ENCODE results near the gene CLDN19.

CLDN19 gene

DNA sequence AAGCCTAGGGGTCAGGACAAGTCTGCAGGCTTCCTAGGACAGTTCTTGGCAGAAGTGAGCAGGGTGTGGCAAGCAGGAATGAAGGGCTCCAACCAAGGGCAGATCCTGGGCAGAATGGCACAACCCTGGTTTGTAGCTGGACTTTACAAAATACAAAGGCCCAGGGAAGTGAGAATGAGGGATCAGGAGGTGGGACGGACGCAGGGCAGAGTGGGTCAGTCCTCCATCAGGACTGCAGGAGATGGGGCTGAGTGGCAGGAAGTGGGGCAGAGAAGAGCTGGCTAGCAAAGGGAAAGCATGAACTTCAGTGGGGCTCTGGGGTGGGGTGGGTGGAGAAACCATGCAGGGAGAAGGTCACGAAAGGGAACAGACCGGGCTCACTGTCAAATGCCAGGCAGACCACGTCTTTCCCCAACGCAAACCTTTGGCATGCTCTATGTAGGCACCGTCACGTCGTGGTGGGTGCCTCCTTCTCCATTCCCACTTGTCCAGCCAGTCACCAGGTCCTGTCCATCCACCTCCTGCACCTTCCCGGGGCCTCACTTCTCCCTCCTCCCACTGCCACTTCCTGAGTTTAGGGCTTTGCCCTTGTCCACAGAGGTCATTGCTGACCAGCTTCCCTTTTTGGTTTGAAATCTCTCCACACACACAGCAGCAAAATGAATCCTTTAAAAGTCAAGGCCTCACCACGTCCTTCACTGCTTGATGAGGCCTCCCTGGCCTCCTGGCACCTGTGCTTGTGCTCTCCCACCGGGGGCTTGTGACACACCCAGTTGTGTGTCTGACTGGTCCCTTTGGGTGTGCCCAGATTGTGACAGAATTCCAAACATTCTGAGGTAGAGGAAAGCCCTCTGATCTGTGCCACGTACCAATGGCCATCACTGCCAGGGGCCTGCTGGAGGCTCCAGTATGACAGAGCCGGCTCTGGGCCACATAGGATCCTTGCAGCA, 8.7 kb upstream of the CLDN19 start:
- TF ChIP-seq, protein P1, sequence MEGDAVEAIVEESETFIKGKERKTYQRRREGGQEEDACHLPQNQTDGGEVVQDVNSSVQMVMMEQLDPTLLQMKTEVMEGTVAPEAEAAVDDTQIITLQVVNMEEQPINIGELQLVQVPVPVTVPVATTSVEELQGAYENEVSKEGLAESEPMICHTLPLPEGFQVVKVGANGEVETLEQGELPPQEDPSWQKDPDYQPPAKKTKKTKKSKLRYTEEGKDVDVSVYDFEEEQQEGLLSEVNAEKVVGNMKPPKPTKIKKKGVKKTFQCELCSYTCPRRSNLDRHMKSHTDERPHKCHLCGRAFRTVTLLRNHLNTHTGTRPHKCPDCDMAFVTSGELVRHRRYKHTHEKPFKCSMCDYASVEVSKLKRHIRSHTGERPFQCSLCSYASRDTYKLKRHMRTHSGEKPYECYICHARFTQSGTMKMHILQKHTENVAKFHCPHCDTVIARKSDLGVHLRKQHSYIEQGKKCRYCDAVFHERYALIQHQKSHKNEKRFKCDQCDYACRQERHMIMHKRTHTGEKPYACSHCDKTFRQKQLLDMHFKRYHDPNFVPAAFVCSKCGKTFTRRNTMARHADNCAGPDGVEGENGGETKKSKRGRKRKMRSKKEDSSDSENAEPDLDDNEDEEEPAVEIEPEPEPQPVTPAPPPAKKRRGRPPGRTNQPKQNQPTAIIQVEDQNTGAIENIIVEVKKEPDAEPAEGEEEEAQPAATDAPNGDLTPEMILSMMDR (IDR thresholded peaks at IDR 0.05; ENCODE audit: low read depth, low read length), result no peak
- no peak overlapping the region for H3K4me3 ChIP-seq (ENCODE audit: low read depth, low read length)
- peaks cover 9% of the 10 kb centered on the region for H3K36me3 ChIP-seq
- H3K9me3 ChIP-seq, result no peaks in the 10 kb centered on the region
- DNase-seq, result no peak
- no peaks in the 10 kb centered on the region for H3K4me1 ChIP-seq
- H3K27me3 ChIP-seq, result no peaks in the 10 kb centered on the region

DNA sequence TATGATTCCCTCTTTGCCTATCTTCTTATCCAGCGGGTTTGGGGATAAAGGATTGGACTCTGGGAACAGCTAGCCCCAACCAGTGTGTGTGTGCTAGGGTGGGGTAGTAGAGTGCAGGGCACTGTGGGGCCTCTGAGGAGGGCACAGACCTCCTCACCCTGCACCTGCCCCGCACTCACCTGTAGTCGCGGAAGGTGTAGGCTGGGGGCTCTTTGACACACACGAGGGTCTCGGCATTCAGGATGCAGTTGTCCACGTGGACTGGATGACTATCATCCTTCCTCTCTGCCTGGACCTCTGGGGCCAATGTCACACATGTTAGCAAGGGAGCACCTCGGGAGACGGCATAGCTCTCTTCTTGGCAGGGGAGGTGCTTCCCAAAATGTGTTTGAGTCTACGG, 8.0 kb upstream of the CLDN19 start:
- peaks cover 9% of the 10 kb centered on the region for H3K36me3 ChIP-seq
- no peak for DNase-seq
- H3K27me3 ChIP-seq, result no peaks in the 10 kb centered on the region
- TF ChIP-seq, protein P1 (IDR thresholded peaks at IDR 0.05; ENCODE audit: low read depth, low read length), result no peak
- no peaks in the 10 kb centered on the region for H3K4me1 ChIP-seq
- H3K9me3 ChIP-seq, result no peaks in the 10 kb centered on the region
- H3K4me3 ChIP-seq (ENCODE audit: low read depth, low read length), result no peak overlapping the region

GRCh38 chr1:42747125-42747524, 7.1 kb upstream of the CLDN19 start:
- DNase-seq, result peak; percentile 67

GRCh38 chr1:42746436-42747105, 6.5 kb upstream of the CLDN19 start:
- TF ChIP-seq, protein P1 (IDR thresholded peaks at IDR 0.05; ENCODE audit: low read depth, low read length), result no peak
- H3K27me3 ChIP-seq, result no peaks in the 10 kb centered on the region

More at GRCh38 chr1:42747125-42747524, 7.1 kb upstream of the CLDN19 start:
- no peak overlapping the region for H3K4me3 ChIP-seq (ENCODE audit: low read depth, low read length)
- H3K36me3 ChIP-seq, result peaks cover 8% of the 10 kb centered on the region
- H3K27me3 ChIP-seq, result no peaks in the 10 kb centered on the region
- H3K4me1 ChIP-seq, result no peaks in the 10 kb centered on the region
- no peaks in the 10 kb centered on the region for H3K9me3 ChIP-seq
- TF ChIP-seq, protein P1 (IDR thresholded peaks at IDR 0.05; ENCODE audit: low read depth, low read length), result peak; percentile 73

DNA sequence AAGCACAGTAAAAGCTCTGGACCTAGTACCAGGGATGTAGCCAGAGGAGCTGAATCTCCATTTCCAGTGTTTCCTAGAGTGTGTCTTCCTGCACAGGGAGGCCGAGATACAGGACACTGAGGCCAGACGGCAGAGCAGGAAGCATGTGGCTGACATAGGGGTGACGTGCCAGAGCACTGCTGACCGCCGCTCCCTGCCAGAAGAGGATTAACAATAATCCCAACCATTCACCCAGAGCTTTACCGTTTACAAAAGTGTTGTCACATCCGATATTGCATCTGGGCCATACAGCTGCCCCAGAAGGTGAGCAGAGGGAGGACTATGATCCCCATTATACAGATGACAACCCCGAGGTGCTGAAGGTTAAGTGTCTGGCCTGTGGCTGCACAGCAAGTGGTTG, 5.8 kb upstream of the CLDN19 start:
- Histone ChIP-seq H3K36me3 (peaks cover 6% of the 10 kb centered on the region; the same call in 1 of the 2 replicates), H3K27me3 (no peaks in the 10 kb centered on the region), H3K9me3 (no peaks in the 10 kb centered on the region), H3K4me1 (no peaks in the 10 kb centered on the region), H3K4me3 (ENCODE audit: low read depth, low read length) (no peak overlapping the region)
- DNase-seq, result no peak
- TF ChIP-seq, protein P1 (IDR thresholded peaks at IDR 0.05; ENCODE audit: low read depth, low read length), result no peak

More at GRCh38 chr1:42746436-42747105, 6.5 kb upstream of the CLDN19 start:
- H3K9me3 ChIP-seq, result no peaks in the 10 kb centered on the region
- H3K36me3 ChIP-seq, result peaks cover 6% of the 10 kb centered on the region; the same call in 1 of the 2 replicates
- no peak for DNase-seq
- no peaks in the 10 kb centered on the region for H3K4me1 ChIP-seq
- H3K4me3 ChIP-seq (ENCODE audit: low read depth, low read length), result no peak overlapping the region

DNA sequence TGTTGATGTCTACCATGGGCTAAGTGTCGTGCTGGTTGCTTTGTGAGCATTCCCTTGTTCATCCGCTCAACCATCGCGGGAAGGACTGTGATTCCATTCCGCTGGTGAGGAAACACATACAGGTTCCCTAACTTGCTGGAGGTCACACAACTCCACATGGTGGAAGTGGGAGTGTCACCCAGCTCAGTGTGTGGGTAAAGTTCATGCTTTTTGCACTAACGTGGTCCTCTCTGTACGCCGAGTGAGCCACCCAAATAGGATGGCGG, 4.0 kb upstream of the CLDN19 start:
- TF ChIP-seq, protein P1 (IDR thresholded peaks at IDR 0.05; ENCODE audit: low read depth, low read length), result no peak
- H3K36me3 ChIP-seq, result peaks cover 4% of the 10 kb centered on the region; the same call in 1 of the 2 replicates
- no peaks in the 10 kb centered on the region for H3K27me3 ChIP-seq
- no peak overlapping the region for H3K4me3 ChIP-seq (ENCODE audit: low read depth, low read length)
- H3K4me1 ChIP-seq, result no peaks in the 10 kb centered on the region
- no peak for DNase-seq
- H3K9me3 ChIP-seq, result no peaks in the 10 kb centered on the region

Data from BE2C (cell line).